ENCODE data around the gene ZSCAN16.

The ZSCAN16 gene

GRCh38 chr6:28134716-28135115 lies 10.3 kb downstream of the ZSCAN16 start:
- DNase-seq: no peak

GRCh38 chr6:28135393-28135792 lies 11.0 kb downstream of the ZSCAN16 start:
- DNase-seq: no peak

GRCh38 chr6:28136585-28137504 lies 12.4 kb downstream of the ZSCAN16 start:
- DNase-seq: peak; percentile 52 to 63 (median 58)

- no peak for DNase-seq
These were observed 13.1 kb downstream of the ZSCAN16 start for GRCh38 chr6:28137505-28137981.

- no peak for DNase-seq
These were observed 15.6 kb downstream of the ZSCAN16 start for GRCh38 chr6:28139860-28140543.

GRCh38 chr6:28140616-28141015 lies 16.2 kb downstream of the ZSCAN16 start:
- DNase-seq: no peak

GRCh38 chr6:28141500-28142329 lies 17.3 kb downstream of the ZSCAN16 start, which contains the start of gene ZKSCAN8:
ZKSCAN8 (plus strand) TSS chr6:28141883; CDS start chr6:28148408, 6,525 bp downstream.
- peak; percentile 49 to 61 (median 52) for DNase-seq

- no peak for DNase-seq
These were observed 18.0 kb downstream of the ZSCAN16 start for GRCh38 chr6:28142446-28142845.

- no peak for DNase-seq
These were observed 20.8 kb downstream of the ZSCAN16 start for GRCh38 chr6:28145231-28145630.

- no peak for DNase-seq
These were observed 28.1 kb downstream of the ZSCAN16 start for GRCh38 chr6:28152531-28152930.

GRCh38 chr6:28153546-28153945 lies 29.1 kb downstream of the ZSCAN16 start:
- no peak for DNase-seq

GRCh38 chr6:28154357-28154756 lies 29.9 kb downstream of the ZSCAN16 start:
- no peak for DNase-seq

- DNase-seq: no peak
These were observed 33.9 kb downstream of the ZSCAN16 start for GRCh38 chr6:28158318-28158717.

- no peak for DNase-seq
These were observed 34.7 kb downstream of the ZSCAN16 start for GRCh38 chr6:28159029-28159607.

- no peak for DNase-seq
These were observed 35.8 kb downstream of the ZSCAN16 start for GRCh38 chr6:28160233-28160632.

- peak; percentile 44 to 77 (median 62) for DNase-seq
These were observed 37.1 kb downstream of the ZSCAN16 start for GRCh38 chr6:28161410-28162079.

GRCh38 chr6:28165563-28165962 lies 41.2 kb downstream of the ZSCAN16 start:
- DNase-seq: no peak

GRCh38 chr6:28167068-28167467 lies 42.7 kb downstream of the ZSCAN16 start:
- DNase-seq: no peak

GRCh38 chr6:28167926-28168325 lies 43.5 kb downstream of the ZSCAN16 start:
- DNase-seq: no peak

GRCh38 chr6:28171271-28171670 lies 46.9 kb downstream of the ZSCAN16 start:
- no peak for DNase-seq

GRCh38 chr6:28172006-28172405 lies 47.6 kb downstream of the ZSCAN16 start:
- DNase-seq: no peak

GRCh38 chr6:28176373-28176772 lies 52.0 kb downstream of the ZSCAN16 start:
- no peak for DNase-seq

Measured in activated CD4-positive, CD25-positive, alpha-beta regulatory T cell (primary cell).